ENCODE results near the gene FAM184A. TPM values are rescaled to one million over a fixed set of nuclear protein-coding genes. Genes with fewer than 3 reads are reported as not detected.

The FAM184A gene
- total and polyA plus RNA-seq, 9 donors = 7.0 to 13.7 (median 11.0) TPM

DNA sequence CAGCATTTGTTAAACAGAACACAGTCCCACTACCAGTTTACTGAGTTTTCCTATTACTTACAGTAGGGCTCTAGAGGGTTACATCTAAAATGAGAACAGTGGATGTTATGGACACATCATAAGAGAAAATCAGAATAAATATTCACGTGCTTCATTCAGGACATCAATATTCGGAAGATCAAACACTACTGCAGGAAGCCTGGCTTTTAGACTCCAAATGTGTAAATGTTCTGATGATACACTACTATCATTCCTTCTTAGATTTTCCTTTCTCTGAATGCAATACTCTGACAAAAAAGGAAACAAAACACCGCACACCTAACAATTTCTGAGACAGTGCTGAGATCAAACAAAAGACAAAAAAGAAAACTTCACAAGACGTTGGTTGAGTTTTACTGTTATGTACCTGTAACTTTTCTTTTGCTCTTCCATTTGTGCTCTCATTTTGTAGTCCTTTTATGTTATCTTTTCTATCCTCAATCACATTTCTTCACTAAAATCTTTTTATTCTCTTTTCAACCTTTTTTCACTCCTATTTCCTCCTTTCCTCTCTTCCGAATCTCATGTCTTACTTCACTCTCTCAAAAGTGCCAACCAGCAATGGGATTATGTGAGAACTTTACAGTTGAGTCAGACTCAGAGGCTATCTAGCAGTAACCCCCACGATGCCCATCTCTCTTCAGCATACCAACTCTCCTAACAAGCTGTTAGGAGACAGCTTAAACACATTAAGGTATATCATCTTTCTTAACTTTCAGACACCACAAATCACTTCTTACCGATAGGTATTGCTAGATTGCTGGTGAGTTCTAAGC lies 1.7 kb downstream of the FAM184A start:
- WGBS (ENCODE audit: insufficient coverage) = no CpG with 5 or more reads among the region's 7 CpGs
- peaks cover 3% of the 10 kb centered on the region for H3K4me1 ChIP-seq (ENCODE audit: control insufficient read depth, insufficient read depth, low read length)
- H3K9me3 ChIP-seq (replicated peaks; ENCODE audit: control insufficient read depth, low read depth, low read length) = no peaks in the 10 kb centered on the region
- H3K4me3 ChIP-seq (ENCODE audit: low read length) = no peak overlapping the region
- no peaks in the 10 kb centered on the region for H3K36me3 ChIP-seq (ENCODE audit: control insufficient read depth, insufficient read depth, low read length)
- no peak overlapping the region for H3K27ac ChIP-seq (ENCODE audit: low read length)
- peaks cover 6% of the 10 kb centered on the region for H3K27me3 ChIP-seq (ENCODE audit: control insufficient read depth, insufficient read depth, low read length)
- DNase-seq = no peak

DNA sequence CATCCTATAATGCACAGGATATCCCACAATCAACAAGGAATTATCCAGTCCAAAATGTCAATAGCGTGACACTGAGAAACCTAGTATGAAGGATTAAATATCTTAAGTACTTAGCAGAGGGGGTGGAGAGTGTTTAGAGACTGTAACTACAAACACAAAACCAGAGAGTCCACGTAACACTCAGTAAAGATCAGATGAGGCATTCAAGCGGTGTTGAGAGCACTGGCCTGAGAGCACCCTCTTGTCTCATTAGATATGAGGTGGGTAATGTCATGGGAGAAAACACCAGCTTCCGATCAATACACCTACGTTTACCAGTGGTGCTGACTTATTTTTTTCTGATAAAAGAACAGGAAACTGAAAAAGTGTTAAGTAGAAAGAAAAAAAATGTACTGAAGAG lies 2.3 kb downstream of the FAM184A start:
- WGBS (ENCODE audit: insufficient coverage) = no CpG with 5 or more reads among the region's 5 CpGs
- Histone ChIP-seq H3K27me3 (ENCODE audit: control insufficient read depth, insufficient read depth, low read length) (peaks cover 6% of the 10 kb centered on the region), H3K9me3 (replicated peaks; ENCODE audit: control insufficient read depth, low read depth, low read length) (no peaks in the 10 kb centered on the region), H3K4me1 (ENCODE audit: control insufficient read depth, insufficient read depth, low read length) (peaks cover 3% of the 10 kb centered on the region), H3K27ac (ENCODE audit: low read length) (no peak overlapping the region), H3K4me3 (ENCODE audit: low read length) (no peak overlapping the region), H3K36me3 (ENCODE audit: control insufficient read depth, insufficient read depth, low read length) (no peaks in the 10 kb centered on the region)
- no peak for DNase-seq

DNA sequence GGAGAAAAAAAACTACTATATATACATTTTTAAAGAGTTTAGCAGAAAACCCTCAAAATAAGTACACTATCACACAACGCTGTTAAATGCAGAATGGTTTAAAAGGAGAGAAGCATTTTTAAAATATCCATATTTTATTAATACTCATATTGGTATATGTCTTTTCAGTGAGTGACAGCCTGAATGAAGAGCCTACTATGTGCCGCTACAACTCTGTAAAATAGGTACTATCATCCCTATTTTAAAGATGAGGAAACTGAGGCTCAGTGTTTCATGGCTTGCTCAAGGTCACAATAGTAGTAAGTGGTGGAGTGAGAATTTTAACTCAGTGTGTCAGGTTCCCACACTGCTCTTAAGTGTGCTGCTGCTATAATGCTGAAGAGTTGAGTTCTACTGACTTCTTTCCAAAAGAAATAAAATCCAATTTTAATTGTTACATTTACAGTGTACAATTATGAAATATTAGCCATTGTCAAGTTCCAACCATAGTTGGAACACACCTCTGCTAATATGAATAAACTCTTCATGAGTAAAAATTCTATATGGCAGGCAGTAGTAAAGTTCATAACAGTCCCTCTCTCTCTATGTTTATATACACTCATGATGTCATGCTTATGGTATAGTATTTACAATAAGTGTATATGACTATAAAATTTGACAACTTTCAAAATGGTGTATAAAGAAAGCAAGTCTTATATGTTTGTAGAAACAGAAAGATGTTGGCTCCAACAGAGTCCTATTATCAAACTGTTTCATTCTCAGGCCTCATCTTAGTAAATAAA lies 3.1 kb downstream of the FAM184A start:
- Histone ChIP-seq H3K27me3 (ENCODE audit: control insufficient read depth, insufficient read depth, low read length) (peaks cover 6% of the 10 kb centered on the region), H3K4me3 (ENCODE audit: low read length) (no peak overlapping the region), H3K4me1 (ENCODE audit: control insufficient read depth, insufficient read depth, low read length) (peaks cover 3% of the 10 kb centered on the region), H3K9me3 (replicated peaks; ENCODE audit: control insufficient read depth, low read depth, low read length) (no peaks in the 10 kb centered on the region), H3K27ac (ENCODE audit: low read length) (no peak overlapping the region), H3K36me3 (ENCODE audit: control insufficient read depth, insufficient read depth, low read length) (no peaks in the 10 kb centered on the region)
- no CpG with 5 or more reads among the region's 2 CpGs for WGBS (ENCODE audit: insufficient coverage)
- no peak for DNase-seq

DNA sequence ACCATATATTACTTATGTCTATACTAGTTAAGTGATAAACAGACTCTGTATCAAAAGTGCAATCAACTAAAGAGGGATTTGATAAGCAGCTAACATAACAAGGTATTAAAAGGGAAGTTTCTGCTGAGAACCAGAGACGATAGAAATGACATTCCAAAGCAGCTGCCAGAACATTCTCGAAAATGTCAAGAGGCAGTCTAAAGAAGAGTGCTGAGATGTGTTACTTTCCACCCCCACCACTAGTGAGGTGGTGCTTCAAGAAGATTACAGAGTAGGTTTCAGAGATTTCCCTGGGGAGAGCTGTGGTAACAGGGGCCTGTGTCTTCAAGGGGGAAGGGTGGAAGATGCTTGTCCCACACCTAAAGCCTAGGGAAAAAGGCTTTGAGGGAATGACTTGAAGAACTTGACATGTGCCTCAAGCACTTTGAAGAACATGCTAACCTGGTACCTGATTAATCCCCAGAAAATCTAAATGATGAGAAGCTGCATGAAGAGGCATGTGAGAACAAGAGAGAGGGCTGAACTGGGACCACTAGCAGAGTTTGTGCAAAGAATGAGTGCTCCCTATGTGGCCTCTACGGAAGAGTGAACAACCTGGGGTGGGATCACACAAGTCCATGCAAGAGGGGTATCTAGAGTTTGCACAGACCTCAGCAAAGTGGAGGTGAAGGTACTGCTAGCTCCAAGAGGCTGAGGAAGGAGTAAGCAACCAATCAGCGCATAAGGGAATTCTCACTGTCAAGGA lies 5.0 kb downstream of the FAM184A start:
- Histone ChIP-seq H3K36me3 (ENCODE audit: control insufficient read depth, insufficient read depth, low read length) (no peaks in the 10 kb centered on the region), H3K4me3 (ENCODE audit: low read length) (no peak overlapping the region)
- WGBS (ENCODE audit: insufficient coverage) = 80% methylated on average over 1 of the region's 4 CpGs

GRCh38 chr6:119071576-119071975 lies 6.9 kb downstream of the FAM184A start:
- H3K4me1 ChIP-seq (ENCODE audit: control insufficient read depth, insufficient read depth, low read length) = no peaks in the 10 kb centered on the region
- H3K27ac ChIP-seq (ENCODE audit: low read length) = no peak overlapping the region
- DNase-seq = no peak
- no peaks in the 10 kb centered on the region for H3K27me3 ChIP-seq (ENCODE audit: control insufficient read depth, insufficient read depth, low read length)
- H3K4me3 ChIP-seq (ENCODE audit: low read length) = no peak overlapping the region
- H3K9me3 ChIP-seq (replicated peaks; ENCODE audit: control insufficient read depth, low read depth, low read length) = no peaks in the 10 kb centered on the region
- no peaks in the 10 kb centered on the region for H3K36me3 ChIP-seq (ENCODE audit: control insufficient read depth, insufficient read depth, low read length)
- WGBS (ENCODE audit: insufficient coverage) = 80% methylated on average over 1 of the region's 2 CpGs

More for the DNA sequence above, 5.0 kb downstream of the FAM184A start:
- H3K9me3 ChIP-seq (replicated peaks; ENCODE audit: control insufficient read depth, low read depth, low read length) = no peaks in the 10 kb centered on the region
- H3K4me1 ChIP-seq (ENCODE audit: control insufficient read depth, insufficient read depth, low read length) = peaks cover 3% of the 10 kb centered on the region
- H3K27me3 ChIP-seq (ENCODE audit: control insufficient read depth, insufficient read depth, low read length) = peaks cover 6% of the 10 kb centered on the region
- no peak for DNase-seq
- H3K27ac ChIP-seq (ENCODE audit: low read length) = no peak overlapping the region

GRCh38 chr6:119067091-119067490 lies 11.4 kb downstream of the FAM184A start:
- Histone ChIP-seq H3K27ac (ENCODE audit: low read length) (no peak overlapping the region), H3K9me3 (replicated peaks; ENCODE audit: control insufficient read depth, low read depth, low read length) (no peaks in the 10 kb centered on the region), H3K27me3 (ENCODE audit: control insufficient read depth, insufficient read depth, low read length) (no peaks in the 10 kb centered on the region), H3K36me3 (ENCODE audit: control insufficient read depth, insufficient read depth, low read length) (no peaks in the 10 kb centered on the region), H3K4me3 (ENCODE audit: low read length) (no peak overlapping the region), H3K4me1 (ENCODE audit: control insufficient read depth, insufficient read depth, low read length) (no peaks in the 10 kb centered on the region)
- no peak for DNase-seq

DNA sequence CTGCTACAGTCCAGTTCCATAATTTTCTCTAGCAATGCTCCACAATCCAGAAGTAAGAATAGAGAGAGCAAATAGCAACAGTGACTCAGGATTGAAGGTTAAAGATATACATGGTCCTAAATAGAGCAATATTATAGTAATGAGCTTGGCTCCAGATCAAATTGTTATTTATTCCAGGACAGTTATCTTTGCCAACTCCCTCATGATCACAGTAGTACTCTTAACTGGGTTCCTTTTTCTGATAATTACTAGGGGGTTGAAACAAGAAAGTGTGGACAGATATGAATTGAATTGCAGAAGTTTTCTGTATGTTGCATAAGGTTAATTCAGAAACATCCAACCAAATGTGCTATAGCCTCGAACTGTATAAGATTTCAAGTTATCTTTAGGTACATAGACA lies 11.9 kb downstream of the FAM184A start:
- no CpG with 5 or more reads among the region's 1 CpG for WGBS (ENCODE audit: insufficient coverage)
- Histone ChIP-seq H3K27ac (ENCODE audit: low read length) (no peak overlapping the region), H3K4me1 (ENCODE audit: control insufficient read depth, insufficient read depth, low read length) (no peaks in the 10 kb centered on the region), H3K9me3 (replicated peaks; ENCODE audit: control insufficient read depth, low read depth, low read length) (no peaks in the 10 kb centered on the region), H3K36me3 (ENCODE audit: control insufficient read depth, insufficient read depth, low read length) (no peaks in the 10 kb centered on the region), H3K4me3 (ENCODE audit: low read length) (no peak overlapping the region), H3K27me3 (ENCODE audit: control insufficient read depth, insufficient read depth, low read length) (no peaks in the 10 kb centered on the region)
- DNase-seq = no peak

GRCh38 chr6:119065955-119066354 lies 12.5 kb downstream of the FAM184A start:
- peak; percentile 63 for DNase-seq
- no peak overlapping the region for H3K4me3 ChIP-seq (ENCODE audit: low read length)

GRCh38 chr6:119065382-119065781 lies 13.1 kb downstream of the FAM184A start:
- Histone ChIP-seq H3K27me3 (ENCODE audit: control insufficient read depth, insufficient read depth, low read length) (no peaks in the 10 kb centered on the region), H3K4me3 (ENCODE audit: low read length) (no peak overlapping the region), H3K36me3 (ENCODE audit: control insufficient read depth, insufficient read depth, low read length) (no peaks in the 10 kb centered on the region), H3K4me1 (ENCODE audit: control insufficient read depth, insufficient read depth, low read length) (no peaks in the 10 kb centered on the region), H3K9me3 (replicated peaks; ENCODE audit: control insufficient read depth, low read depth, low read length) (no peaks in the 10 kb centered on the region), H3K27ac (ENCODE audit: low read length) (no peak overlapping the region)
- DNase-seq = no peak
- WGBS (ENCODE audit: insufficient coverage) = 82% methylated on average over 5 of the region's 5 CpGs

More at GRCh38 chr6:119065955-119066354, 12.5 kb downstream of the FAM184A start:
- Histone ChIP-seq H3K36me3 (ENCODE audit: control insufficient read depth, insufficient read depth, low read length) (no peaks in the 10 kb centered on the region), H3K27ac (ENCODE audit: low read length) (no peak overlapping the region), H3K9me3 (replicated peaks; ENCODE audit: control insufficient read depth, low read depth, low read length) (no peaks in the 10 kb centered on the region), H3K4me1 (ENCODE audit: control insufficient read depth, insufficient read depth, low read length) (no peaks in the 10 kb centered on the region), H3K27me3 (ENCODE audit: control insufficient read depth, insufficient read depth, low read length) (no peaks in the 10 kb centered on the region)
- no CpG with 5 or more reads among the region's 2 CpGs for WGBS (ENCODE audit: insufficient coverage)

DNA sequence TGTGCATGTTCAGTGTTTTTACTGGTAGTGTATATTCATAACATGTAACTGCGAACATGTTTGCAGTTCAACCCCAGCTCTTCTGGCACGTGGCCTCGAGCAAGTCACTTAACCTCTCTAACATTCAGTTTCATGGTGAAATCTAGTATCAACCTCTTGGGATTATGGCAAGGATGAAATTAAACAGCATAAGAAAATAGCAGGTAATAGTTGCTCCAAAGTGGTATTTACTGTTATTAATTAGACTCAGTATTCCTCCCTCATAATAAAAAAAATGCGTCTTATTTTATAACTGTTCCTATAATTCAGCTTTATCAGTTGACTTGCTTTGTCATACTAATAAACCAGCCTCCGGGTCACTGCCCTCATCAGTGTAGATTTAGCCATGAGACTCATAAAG lies 15.0 kb downstream of the FAM184A start:
- no peaks in the 10 kb centered on the region for H3K4me1 ChIP-seq (ENCODE audit: control insufficient read depth, insufficient read depth, low read length)
- 86% methylated on average over 2 of the region's 5 CpGs for WGBS (ENCODE audit: insufficient coverage)

More for the DNA sequence above, 15.0 kb downstream of the FAM184A start:
- Histone ChIP-seq H3K27ac (ENCODE audit: low read length) (no peak overlapping the region), H3K27me3 (ENCODE audit: control insufficient read depth, insufficient read depth, low read length) (no peaks in the 10 kb centered on the region), H3K36me3 (ENCODE audit: control insufficient read depth, insufficient read depth, low read length) (no peaks in the 10 kb centered on the region), H3K9me3 (replicated peaks; ENCODE audit: control insufficient read depth, low read depth, low read length) (no peaks in the 10 kb centered on the region), H3K4me3 (ENCODE audit: low read length) (no peak overlapping the region)
- no peak for DNase-seq

All from muscle of leg (tissue), 11 donors.